Parathyroid adenoma (tissue), 2 donors: Measurements from ENCODE around the gene EXTL1.

Source experiments
- H2AFZ ChIP-seq: fragments of 300-600 bp; sonication (generic); one replicate; pipeline ENCODE4 v1.7.0; 2017; ENCODE audit warnings: antibody characterized with exemption, mild to moderate bottlenecking
- H3K27ac ChIP-seq: fragments of 300-600 bp; sonication (generic); one replicate; pipeline ENCODE4 v1.7.0; 2017
- H3K27me3 ChIP-seq: fragments of 300-600 bp; sonication (generic); one replicate; pipeline ENCODE4 v1.7.0; 2017; ENCODE audit warnings: low read length; ENCODE audit not compliant: control insufficient read depth, insufficient read depth
- H3K36me3 ChIP-seq: fragments of 300-600 bp; sonication (generic); one replicate; pipeline ENCODE4 v1.7.0; 2017; ENCODE audit warnings: low read length; ENCODE audit not compliant: control insufficient read depth, insufficient read depth
- H3K4me1 ChIP-seq: fragments of 300-600 bp; sonication (generic); one replicate; pipeline ENCODE4 v1.7.0; 2017; ENCODE audit warnings: control low read depth
- H3K4me2 ChIP-seq: fragments of 300-600 bp; sonication (generic); one replicate; pipeline ENCODE4 v1.7.0; 2017; ENCODE audit warnings: low read length
- H3K4me3 ChIP-seq: fragments of 300-600 bp; sonication (generic); one replicate; pipeline ENCODE4 v1.7.0; 2017; ENCODE audit warnings: low read depth, low read length
- H3K79me2 ChIP-seq: fragments of 300-600 bp; sonication (generic); one replicate; pipeline ENCODE4 v1.7.0; 2017; ENCODE audit warnings: control low read depth
- H3K9ac ChIP-seq: fragments of 300-600 bp; sonication (generic); one replicate; pipeline ENCODE4 v1.7.0; 2017; ENCODE audit warnings: mild to moderate bottlenecking
- H3K9me3 ChIP-seq: fragments of 300-600 bp; sonication (generic); one replicate; pipeline ENCODE4 v1.7.0; 2017; ENCODE audit warnings: low read length; ENCODE audit not compliant: control insufficient read depth
- TF ChIP-seq, protein P1 (sequence below): fragments of 300-600 bp; sonication (generic); IDR thresholded peaks from one replicate; pipeline ENCODE4 v1.7.0; 2017; ENCODE audit warnings: antibody characterized with exemption, mild to moderate bottlenecking
- donor health status: primary hyperparathyroidism.

EXTL1 gene

DNA sequence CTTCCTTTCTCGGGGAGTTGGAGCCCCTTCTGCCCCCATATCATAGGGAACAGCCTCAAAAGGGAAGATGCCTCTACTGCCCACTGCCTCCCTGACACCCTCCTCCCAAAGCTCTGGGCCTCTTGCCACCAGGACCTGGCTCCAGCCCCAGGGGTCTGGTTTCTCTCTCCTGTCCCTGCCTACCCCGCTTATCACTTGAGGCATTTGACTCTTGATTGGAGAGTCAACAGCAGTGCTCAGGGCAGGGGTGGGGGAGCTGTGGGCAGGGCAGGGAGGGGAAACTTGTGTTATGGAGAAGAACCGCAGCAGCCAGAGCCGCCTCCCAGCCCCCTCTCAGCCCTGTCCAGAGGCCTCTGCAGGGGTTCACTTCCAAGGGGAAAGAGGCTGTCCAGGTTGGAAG lies 45.3 kb downstream of the EXTL1 start:
- Histone ChIP-seq H3K27me3 (no peaks in the 10 kb centered on the region), H3K27ac (no peak overlapping the region)
- TF ChIP-seq, protein P1, sequence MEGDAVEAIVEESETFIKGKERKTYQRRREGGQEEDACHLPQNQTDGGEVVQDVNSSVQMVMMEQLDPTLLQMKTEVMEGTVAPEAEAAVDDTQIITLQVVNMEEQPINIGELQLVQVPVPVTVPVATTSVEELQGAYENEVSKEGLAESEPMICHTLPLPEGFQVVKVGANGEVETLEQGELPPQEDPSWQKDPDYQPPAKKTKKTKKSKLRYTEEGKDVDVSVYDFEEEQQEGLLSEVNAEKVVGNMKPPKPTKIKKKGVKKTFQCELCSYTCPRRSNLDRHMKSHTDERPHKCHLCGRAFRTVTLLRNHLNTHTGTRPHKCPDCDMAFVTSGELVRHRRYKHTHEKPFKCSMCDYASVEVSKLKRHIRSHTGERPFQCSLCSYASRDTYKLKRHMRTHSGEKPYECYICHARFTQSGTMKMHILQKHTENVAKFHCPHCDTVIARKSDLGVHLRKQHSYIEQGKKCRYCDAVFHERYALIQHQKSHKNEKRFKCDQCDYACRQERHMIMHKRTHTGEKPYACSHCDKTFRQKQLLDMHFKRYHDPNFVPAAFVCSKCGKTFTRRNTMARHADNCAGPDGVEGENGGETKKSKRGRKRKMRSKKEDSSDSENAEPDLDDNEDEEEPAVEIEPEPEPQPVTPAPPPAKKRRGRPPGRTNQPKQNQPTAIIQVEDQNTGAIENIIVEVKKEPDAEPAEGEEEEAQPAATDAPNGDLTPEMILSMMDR = no peak

DNA sequence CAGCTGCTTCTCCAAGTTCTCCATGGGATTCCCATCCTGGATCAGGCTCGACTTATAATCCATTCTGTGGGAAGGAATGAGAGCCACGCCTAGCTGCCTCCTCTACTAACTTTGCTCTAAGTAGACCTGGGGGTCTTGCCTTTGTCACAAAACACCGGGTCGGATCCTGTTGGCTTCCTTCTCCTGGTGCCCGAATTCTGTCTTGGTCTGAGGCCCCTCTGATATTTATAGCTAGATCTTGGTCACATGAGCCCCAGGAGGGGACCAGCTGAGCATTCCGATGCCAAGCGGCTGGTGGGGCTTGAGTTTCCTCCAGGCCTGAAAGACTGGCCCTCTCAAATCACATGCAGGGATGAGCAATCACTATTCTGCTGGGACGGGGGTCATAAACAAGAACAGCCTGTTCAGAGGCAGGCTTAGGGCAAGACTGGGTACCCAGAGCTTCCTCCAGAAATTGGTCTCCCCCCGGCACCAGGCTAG lies 45.9 kb downstream of the EXTL1 start, which contains the start of gene TRIM63:
TRIM63 (minus strand) TSS at position 199 of the 480 bp plus-strand sequence; CDS start at position 63, 136 bp downstream.
- Histone ChIP-seq H3K79me2 (no peaks in the 10 kb centered on the region), H3K4me3 (no peak within 1 kb of the TSS), H3K4me2 (no peak within 1 kb of the TSS), H3K4me1 (no peaks in the 10 kb centered on the region), H3K27ac (no peak within 1 kb of the TSS), H3K9ac (no peak within 1 kb of the TSS), H3K27me3 (no peaks in the 10 kb centered on the region), H3K36me3 (no peaks in the 10 kb centered on the region), H3K9me3 (no peaks in the 10 kb centered on the region), H2AFZ (no peak within 1 kb of the TSS)
- TF ChIP-seq, protein P1 = no peak

More for the DNA sequence above, 45.3 kb downstream of the EXTL1 start:
- Histone ChIP-seq H3K9ac (no peak overlapping the region), H3K36me3 (no peaks in the 10 kb centered on the region), H3K4me2 (no peak overlapping the region), H3K4me3 (no peak overlapping the region), H3K4me1 (no peaks in the 10 kb centered on the region), H3K79me2 (no peaks in the 10 kb centered on the region), H3K9me3 (no peaks in the 10 kb centered on the region), H2AFZ (no peak overlapping the region)

DNA sequence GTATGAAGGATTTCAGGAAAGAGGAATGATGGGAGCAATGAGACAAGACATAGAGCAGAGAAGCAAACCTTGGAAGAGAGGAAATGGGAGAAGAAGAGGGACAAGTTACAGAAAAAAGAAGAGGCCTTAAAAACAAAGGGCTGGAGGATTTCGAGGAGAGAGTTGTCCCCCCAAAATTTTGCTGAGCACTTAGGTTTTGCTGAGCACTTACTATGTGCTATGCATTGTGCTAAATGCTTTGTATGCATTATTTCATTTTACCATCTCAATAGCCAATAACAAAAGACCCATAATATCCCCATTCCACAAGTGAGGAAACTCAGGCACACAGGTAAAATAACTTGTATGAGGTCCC lies 48.3 kb downstream of the EXTL1 start:
- Histone ChIP-seq H3K4me3 (no peak overlapping the region), H3K79me2 (no peaks in the 10 kb centered on the region), H3K27me3 (no peaks in the 10 kb centered on the region), H3K36me3 (no peaks in the 10 kb centered on the region), H3K27ac (no peak overlapping the region), H3K9ac (no peak overlapping the region), H3K4me1 (no peaks in the 10 kb centered on the region), H2AFZ (no peak overlapping the region), H3K4me2 (no peak overlapping the region), H3K9me3 (no peaks in the 10 kb centered on the region)
- TF ChIP-seq, protein P1 = no peak

DNA sequence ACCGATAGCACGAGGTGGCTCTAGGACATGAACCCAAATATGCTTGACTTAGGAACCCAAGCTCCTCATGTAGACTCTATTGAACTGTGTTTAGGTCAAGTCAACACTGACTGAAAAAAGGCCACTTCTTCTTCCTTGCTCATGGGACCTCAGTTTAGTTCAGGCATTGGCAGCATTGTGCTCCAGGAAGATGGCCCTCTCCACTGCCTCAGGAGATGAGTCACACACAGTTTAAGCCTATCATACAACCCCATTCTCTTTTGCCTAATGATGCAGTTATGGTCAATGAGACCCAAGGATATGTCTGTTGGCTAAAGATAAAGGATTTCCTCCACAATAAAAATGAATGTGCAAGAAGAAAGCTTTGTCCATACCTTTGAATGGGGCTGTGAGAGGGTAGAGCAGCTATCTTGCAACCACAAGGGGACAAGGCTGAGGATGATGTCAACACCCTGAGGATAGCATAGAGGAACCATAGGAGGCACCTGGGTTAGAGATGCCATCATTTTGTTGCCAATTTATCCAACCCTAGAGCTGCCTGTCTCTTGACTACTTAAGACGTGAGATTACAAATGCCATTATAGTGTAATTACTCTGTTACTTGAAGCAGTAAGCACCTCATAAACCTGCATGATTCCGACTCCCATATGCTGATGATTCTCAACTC lies 48.9 kb downstream of the EXTL1 start:
- no peak overlapping the region for H2AFZ ChIP-seq
- H3K36me3 ChIP-seq = no peaks in the 10 kb centered on the region
- H3K9me3 ChIP-seq = no peaks in the 10 kb centered on the region
- no peaks in the 10 kb centered on the region for H3K27me3 ChIP-seq
- H3K9ac ChIP-seq = no peak overlapping the region
- TF ChIP-seq, protein P1 = no peak
- H3K27ac ChIP-seq = no peak overlapping the region
- H3K79me2 ChIP-seq = no peaks in the 10 kb centered on the region
- H3K4me1 ChIP-seq = no peaks in the 10 kb centered on the region
- no peak overlapping the region for H3K4me3 ChIP-seq
- no peak overlapping the region for H3K4me2 ChIP-seq

DNA sequence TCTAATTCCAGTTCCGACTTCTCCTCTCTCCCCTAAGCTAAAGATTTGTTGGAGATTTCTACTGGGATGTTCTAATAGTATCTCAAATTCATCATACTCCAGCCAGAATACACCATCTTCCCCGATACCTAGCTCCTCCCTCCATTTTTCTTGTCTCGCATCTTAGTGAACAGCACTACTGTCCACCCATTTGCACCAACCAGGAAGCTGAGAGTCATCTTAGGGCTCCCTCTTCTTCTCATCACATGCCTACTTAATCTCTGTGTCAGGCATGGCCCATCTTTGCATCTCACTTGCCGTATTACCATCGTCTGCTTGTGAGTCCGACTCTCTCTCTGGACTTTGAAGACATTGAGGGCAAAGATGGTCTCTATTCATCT lies 49.4 kb downstream of the EXTL1 start:
- H3K79me2 ChIP-seq = no peaks in the 10 kb centered on the region
- H3K27me3 ChIP-seq = no peaks in the 10 kb centered on the region
- H3K36me3 ChIP-seq = no peaks in the 10 kb centered on the region
- no peak overlapping the region for H3K4me2 ChIP-seq
- no peaks in the 10 kb centered on the region for H3K4me1 ChIP-seq
- H2AFZ ChIP-seq = no peak overlapping the region
- TF ChIP-seq, protein P1 = no peak
- no peaks in the 10 kb centered on the region for H3K9me3 ChIP-seq
- no peak overlapping the region for H3K4me3 ChIP-seq
- no peak overlapping the region for H3K27ac ChIP-seq
- no peak overlapping the region for H3K9ac ChIP-seq
